ENCODE data around the gene SMC6.

The SMC6 gene

DNA sequence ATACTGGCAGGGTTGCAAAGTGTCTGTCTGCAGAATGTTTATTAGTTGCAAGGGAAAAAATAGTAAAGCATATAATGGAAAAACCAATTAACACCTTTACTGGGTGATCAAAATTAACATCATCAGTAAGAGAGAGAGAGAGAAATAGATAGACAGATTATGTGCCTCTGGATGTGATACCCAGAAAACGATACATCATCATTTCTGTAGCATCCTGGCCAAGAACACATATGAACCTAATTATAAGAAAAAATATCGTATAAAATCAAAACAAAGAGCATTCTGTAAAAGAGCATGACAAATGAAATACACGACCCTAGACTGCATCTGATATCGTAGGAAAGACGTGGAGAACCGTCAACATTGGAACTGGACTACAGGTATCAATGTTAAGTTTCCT lies 64.6 kb downstream of the SMC6 start:
- TF ChIP-seq, protein P1, sequence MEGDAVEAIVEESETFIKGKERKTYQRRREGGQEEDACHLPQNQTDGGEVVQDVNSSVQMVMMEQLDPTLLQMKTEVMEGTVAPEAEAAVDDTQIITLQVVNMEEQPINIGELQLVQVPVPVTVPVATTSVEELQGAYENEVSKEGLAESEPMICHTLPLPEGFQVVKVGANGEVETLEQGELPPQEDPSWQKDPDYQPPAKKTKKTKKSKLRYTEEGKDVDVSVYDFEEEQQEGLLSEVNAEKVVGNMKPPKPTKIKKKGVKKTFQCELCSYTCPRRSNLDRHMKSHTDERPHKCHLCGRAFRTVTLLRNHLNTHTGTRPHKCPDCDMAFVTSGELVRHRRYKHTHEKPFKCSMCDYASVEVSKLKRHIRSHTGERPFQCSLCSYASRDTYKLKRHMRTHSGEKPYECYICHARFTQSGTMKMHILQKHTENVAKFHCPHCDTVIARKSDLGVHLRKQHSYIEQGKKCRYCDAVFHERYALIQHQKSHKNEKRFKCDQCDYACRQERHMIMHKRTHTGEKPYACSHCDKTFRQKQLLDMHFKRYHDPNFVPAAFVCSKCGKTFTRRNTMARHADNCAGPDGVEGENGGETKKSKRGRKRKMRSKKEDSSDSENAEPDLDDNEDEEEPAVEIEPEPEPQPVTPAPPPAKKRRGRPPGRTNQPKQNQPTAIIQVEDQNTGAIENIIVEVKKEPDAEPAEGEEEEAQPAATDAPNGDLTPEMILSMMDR (IDR thresholded peaks at IDR 0.05; ENCODE audit: extremely low read depth, missing control alignments): no peak

GRCh38 chr2:17688600-17688999 lies 65.0 kb downstream of the SMC6 start:
- TF ChIP-seq, protein P1 (IDR thresholded peaks at IDR 0.05; ENCODE audit: extremely low read depth, missing control alignments): no peak
- no peak for DNase-seq (ENCODE audit: low spot score)

More for the DNA sequence above, 64.6 kb downstream of the SMC6 start:
- DNase-seq (ENCODE audit: low spot score): no peak

DNA sequence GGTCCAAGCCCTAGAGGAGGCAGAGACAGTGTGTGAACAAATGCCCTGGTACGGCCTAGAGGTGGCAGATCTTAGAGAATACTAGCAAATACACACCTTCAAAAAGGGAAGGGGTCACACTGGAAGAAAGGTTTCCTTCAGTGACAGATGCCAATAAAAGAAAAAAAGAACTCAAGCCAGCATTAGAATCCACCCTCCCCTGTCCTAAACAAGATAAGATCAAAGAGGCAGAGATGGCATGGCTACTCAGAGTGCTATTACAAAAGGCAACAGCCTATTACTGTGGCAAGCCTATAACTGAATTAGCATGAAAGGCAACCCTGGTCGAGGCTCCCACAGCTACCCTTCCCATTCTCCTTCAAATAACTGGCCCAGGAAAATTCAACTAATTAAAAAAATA lies 69.6 kb downstream of the SMC6 start:
- TF ChIP-seq, protein P1 (IDR thresholded peaks at IDR 0.05; ENCODE audit: extremely low read depth, missing control alignments): no peak
- no peak for DNase-seq (ENCODE audit: low spot score)

DNA sequence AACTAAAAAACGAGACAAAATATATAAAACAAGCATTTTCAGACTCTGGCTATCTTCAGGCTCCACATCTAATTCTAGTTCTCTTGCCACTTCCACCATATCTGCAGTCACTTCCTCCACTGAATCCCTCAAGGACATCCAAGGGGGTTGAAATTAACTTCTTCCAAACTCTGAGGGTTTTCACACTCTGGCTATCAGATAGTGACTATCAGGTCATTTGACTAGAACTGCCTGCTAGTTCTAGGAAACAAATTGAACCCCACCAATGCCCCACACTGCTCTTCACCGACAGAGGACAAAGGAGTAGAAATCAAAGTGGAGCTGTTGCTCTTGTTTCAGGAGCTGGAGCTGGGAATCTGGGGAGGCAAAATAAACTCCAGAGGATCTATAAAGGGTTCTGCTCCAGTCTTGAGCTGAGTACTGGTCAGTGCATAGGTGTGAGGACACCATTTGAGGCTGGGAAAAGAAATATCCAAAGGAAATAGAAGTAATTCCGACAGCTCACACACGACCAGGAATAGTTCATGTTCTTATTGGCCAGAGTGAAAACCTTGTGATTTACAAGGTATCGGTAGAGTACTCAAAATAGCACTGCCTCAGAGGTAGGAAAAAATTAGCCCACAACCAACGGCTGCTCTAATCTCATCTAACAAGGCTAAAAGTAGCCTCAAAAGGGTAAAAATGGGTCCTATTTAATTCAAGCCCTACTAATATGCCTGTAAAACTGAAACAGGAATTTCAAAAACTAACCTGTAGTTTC lies 71.3 kb downstream of the SMC6 start:
- no peak for DNase-seq (ENCODE audit: low spot score)
- TF ChIP-seq, protein P1 (IDR thresholded peaks at IDR 0.05; ENCODE audit: extremely low read depth, missing control alignments): no peak

GRCh38 chr2:17680119-17680518 lies 73.5 kb downstream of the SMC6 start:
- TF ChIP-seq, protein P1 (IDR thresholded peaks at IDR 0.05; ENCODE audit: extremely low read depth, missing control alignments): no peak

GRCh38 chr2:17674817-17675216 lies 78.8 kb downstream of the SMC6 start:
- no peak for DNase-seq (ENCODE audit: low spot score)
- TF ChIP-seq, protein P1 (IDR thresholded peaks at IDR 0.05; ENCODE audit: extremely low read depth, missing control alignments): no peak

More at GRCh38 chr2:17680119-17680518, 73.5 kb downstream of the SMC6 start:
- DNase-seq (ENCODE audit: low spot score): no peak

GRCh38 chr2:17672583-17673317 lies 80.9 kb downstream of the SMC6 start:
- TF ChIP-seq, protein P1 (IDR thresholded peaks at IDR 0.05; ENCODE audit: extremely low read depth, missing control alignments): no peak
- no peak for DNase-seq (ENCODE audit: low spot score)

Measured in GM20000 (cell line).